HCT116 (cell line): Measurements from ENCODE around the gene PXT1.

ENCODE experiments used
- CBX3 ChIP-seq: IDR thresholded peaks from 2 replicates; pipeline ENCODE4 v1.6.1; 2012; ENCODE audit warnings: low read depth
- CEBPB ChIP-seq: IDR thresholded peaks from 2 replicates; pipeline ENCODE4 v1.6.1; 2012; ENCODE audit warnings: low read depth
- CTCF ChIP-seq, 3 experiments: fragments of 200-600 bp in 1 of 3; sonication (generic) in 1 of 3; IDR thresholded peaks in 2 of 3; conservative IDR thresholded peaks in 1 of 3; 2 replicates each; pipeline ENCODE4 v1.5.1; 2012 to 2017; ENCODE audit warnings: low read depth in 2 of 3, low read length in 2 of 3, antibody characterized with exemption in 1 of 3, borderline replicate concordance in 1 of 3, control low read depth in 1 of 3, mild to moderate bottlenecking in 1 of 3, mixed read lengths in 1 of 3, mixed run types in 1 of 3, moderate library complexity in 1 of 3; ENCODE audit not compliant: insufficient read depth in 1 of 3
- EZH2phosphoT487 ChIP-seq: fragments of 200-600 bp; IDR thresholded peaks from 2 replicates; pipeline ENCODE4 v1.6.1; 2018; ENCODE audit warnings: antibody characterized with exemption, borderline replicate concordance
- POLR2A ChIP-seq: IDR thresholded peaks from 2 replicates; pipeline ENCODE4 v1.7.0; 2011; ENCODE audit warnings: borderline replicate concordance; ENCODE audit not compliant: insufficient read depth, insufficient read length; ENCODE audit errors: extremely low read depth
- RAD21 ChIP-seq: IDR thresholded peaks from 2 replicates; pipeline ENCODE4 v1.6.1; 2012; ENCODE audit warnings: low read depth, mild to moderate bottlenecking
- SIN3A ChIP-seq: IDR thresholded peaks from 2 replicates; pipeline ENCODE4 v1.6.1; 2012; ENCODE audit warnings: low read depth
- SRF ChIP-seq: IDR thresholded peaks from 2 replicates; pipeline ENCODE4 v1.6.1; 2012; ENCODE audit warnings: low read depth
- YY1 ChIP-seq: IDR thresholded peaks from 2 replicates; pipeline ENCODE4 v1.6.1; 2011; ENCODE audit warnings: low read length, low read depth, moderate library complexity, mild to moderate bottlenecking; ENCODE audit not compliant: insufficient replicate concordance; ENCODE audit errors: extremely low read depth
- ZNF274 ChIP-seq: fragments of 200-500 bp; sonication (Bioruptor generic); IDR thresholded peaks from 2 replicates; pipeline ENCODE4 v1.6.1; 2014; ENCODE audit warnings: mild to moderate bottlenecking, low read depth, low read length, inconsistent platforms

- TF ChIP-seq CTCF (IDR thresholded peaks at IDR 0.05 in 2 of 3, conservative IDR thresholded peaks at IDR 0.05 in 1 of 3; ENCODE audit: borderline replicate concordance in 1 of 3, insufficient read depth in 1 of 3, low read depth in 2 of 3, low read length in 2 of 3) (no peak), ZNF274 (no peak), EZH2phosphoT487 (no peak), RAD21 (no peak), POLR2A (no peak), CEBPB (no peak), YY1 (no peak), SIN3A (no peak), CBX3 (no peak), SRF (no peak)
Observed at GRCh38 chr6:36431197-36431596, 11.5 kb downstream of the PXT1 start.
